GM23338 (cell line): Measurements from ENCODE around the gene PILRB. TPM values are rescaled to one million over a fixed set of nuclear protein-coding genes. Genes with fewer than 3 reads are reported as not detected.
A peak's percentile ranks its signal among the peaks of the same experiment; 100 is the strongest.

Experiments
- ATAC-seq: fragments of 200-7000 bp; cut with Tn5 transposase; 3 replicates; pipeline ENCODE4 v1.9.1; 2020
- DNase-seq: peaks from one replicate; pipeline ENCODE4 v3.0.0-alpha.2; 2015; ENCODE audit warnings: low spot score
- H2AFZ ChIP-seq: fragments of 200-600 bp; sonication (generic); 2 replicates; pipeline ENCODE4 v1.8.0; 2016; ENCODE audit warnings: antibody characterized with exemption, mild to moderate bottlenecking, moderate library complexity
- H3F3A ChIP-seq: fragments of 200-600 bp; sonication (generic); replicated peaks from 2 replicates; pipeline ENCODE4 v1.8.0; 2017; ENCODE audit warnings: antibody characterized with exemption, mixed run types, low read depth
- H3K27ac ChIP-seq: fragments of 200-600 bp; sonication (generic); 2 replicates; pipeline ENCODE4 v1.6.1; 2016; ENCODE audit warnings: low read depth
- H3K27me3 ChIP-seq: fragments of 200-600 bp; sonication (generic); 2 replicates; pipeline ENCODE4 v1.8.0; 2016; ENCODE audit warnings: mild to moderate bottlenecking, mixed run types, moderate library complexity; ENCODE audit not compliant: insufficient read depth
- H3K36me3 ChIP-seq: fragments of 200-600 bp; sonication (generic); 2 replicates; pipeline ENCODE4 v1.8.0; 2016; ENCODE audit warnings: mild to moderate bottlenecking; ENCODE audit not compliant: insufficient read depth
- H3K4me1 ChIP-seq: fragments of 200-600 bp; sonication (generic); 2 replicates; pipeline ENCODE4 v1.8.0; 2016; ENCODE audit warnings: mild to moderate bottlenecking, moderate library complexity; ENCODE audit not compliant: insufficient read depth
- H3K4me2 ChIP-seq: fragments of 200-600 bp; sonication (generic); 2 replicates; pipeline ENCODE4 v1.7.1; 2017; ENCODE audit warnings: mixed run types
- H3K4me3 ChIP-seq: fragments of 200-600 bp; sonication (generic); 2 replicates; pipeline ENCODE4 v1.6.1; 2016; ENCODE audit warnings: mixed run types
- H3K79me2 ChIP-seq: fragments of 200-600 bp; sonication (generic); replicated peaks from 2 replicates; pipeline ENCODE4 v1.8.0; 2017; ENCODE audit warnings: mild to moderate bottlenecking; ENCODE audit not compliant: insufficient read depth
- H3K9me2 ChIP-seq: fragments of 200-600 bp; sonication (generic); 2 replicates; pipeline ENCODE4 v1.8.0; 2017; ENCODE audit not compliant: insufficient read depth
- H4K20me1 ChIP-seq: fragments of 200-600 bp; sonication (generic); replicated peaks from 2 replicates; pipeline ENCODE4 v1.8.0; 2017; ENCODE audit warnings: mild to moderate bottlenecking; ENCODE audit not compliant: insufficient read depth
- H3K27ac Mint-ChIP-seq: 2 replicates; pipeline ENCODE4 v1.8.0; 2020; ENCODE audit warnings: inconsistent platforms, mild to moderate bottlenecking, moderate library complexity, mixed read lengths
- H3K27me3 Mint-ChIP-seq: 3 replicates; pipeline ENCODE4 v1.8.0; 2022; ENCODE audit warnings: low read depth, mild to moderate bottlenecking, moderate library complexity, mixed read lengths, inconsistent platforms; ENCODE audit not compliant: insufficient read depth, poor library complexity
- H3K36me3 Mint-ChIP-seq: 3 replicates; pipeline ENCODE4 v1.8.0; 2021; ENCODE audit warnings: low read depth, mild to moderate bottlenecking, inconsistent platforms, moderate library complexity, mixed read lengths
- H3K4me1 Mint-ChIP-seq: 3 replicates; pipeline ENCODE4 v1.8.0; 2020; ENCODE audit warnings: mild to moderate bottlenecking, inconsistent platforms, mixed read lengths
- H3K4me3 Mint-ChIP-seq: 3 replicates; pipeline ENCODE4 v1.8.0; 2021; ENCODE audit warnings: moderate library complexity, mild to moderate bottlenecking, inconsistent platforms, mixed read lengths
- H3K9me3 Mint-ChIP-seq: 3 replicates; pipeline ENCODE4 v1.8.0; 2020; ENCODE audit warnings: moderate library complexity, mild to moderate bottlenecking, inconsistent platforms, mixed read lengths
- CREB1 ChIP-seq: fragments of 250-450 bp; sonication (Bioruptor Pico); IDR thresholded peaks from 2 replicates; pipeline ENCODE4 v1.5.0; 2020; ENCODE audit warnings: low read depth, mild to moderate bottlenecking, moderate library complexity
- EZH2 ChIP-seq: fragments of 200-600 bp; sonication (generic); IDR thresholded peaks from one replicate; pipeline ENCODE4 v1.8.0; 2017; ENCODE audit warnings: antibody characterized with exemption, mild to moderate bottlenecking, low read depth; ENCODE audit not compliant: unreplicated experiment
- JUNB ChIP-seq: IDR thresholded peaks from one replicate; pipeline ENCODE4 v1.6.1; 2016; ENCODE audit warnings: antibody characterized with exemption; ENCODE audit not compliant: unreplicated experiment
- NANOG ChIP-seq: IDR thresholded peaks from 2 replicates; pipeline ENCODE4 v1.6.1; 2016; ENCODE audit warnings: antibody characterized with exemption, borderline replicate concordance
- POLR2AphosphoS5 ChIP-seq: IDR thresholded peaks from 2 replicates; pipeline ENCODE4 v1.6.1; 2016; ENCODE audit warnings: antibody characterized with exemption, low read depth
- ZNF114 ChIP-seq: fragments of 250-450 bp; sonication (Bioruptor Pico); IDR thresholded peaks from 2 replicates; pipeline ENCODE4 v1.5.0; 2020; ENCODE audit warnings: mild to moderate bottlenecking, moderate library complexity
- ZNF331 ChIP-seq: fragments of 250-450 bp; sonication (Bioruptor Pico); IDR thresholded peaks from 2 replicates; pipeline ENCODE4 v1.5.0; 2020; ENCODE audit warnings: low read depth, mild to moderate bottlenecking, moderate library complexity
- polyA plus RNA-seq: library from polyadenylated mRNA; unstranded; fragments of >200 nt; fragmentation: Nextera tagmentation; extraction: Ambion mirVana; gene quantifications from 2 replicates; pipeline ENCODE4 v1.2.1, GENCODE V29; 2016
- total RNA-seq: library from RNA; depleted of rRNA; stranded (reverse); fragments of >200 nt; shearing (Covaris generic); gene quantifications from 2 replicates; pipeline ENCODE4 v1.2.3, GENCODE V29; 2014
- TF ChIP-seq, protein P1 (sequence below): IDR thresholded peaks from 2 replicates; pipeline ENCODE4 v1.6.1; 2016; ENCODE audit warnings: antibody characterized with exemption
- TF ChIP-seq, protein P2 (sequence below): fragments of 250-450 bp; sonication (Bioruptor Pico); IDR thresholded peaks from 2 replicates; pipeline ENCODE4 v1.5.0; 2020; ENCODE audit warnings: mild to moderate bottlenecking, moderate library complexity
- TF ChIP-seq, protein P3 (sequence below): IDR thresholded peaks from one replicate; pipeline ENCODE4 v1.6.1; 2018; ENCODE audit warnings: antibody characterized with exemption; ENCODE audit not compliant: unreplicated experiment

The PILRB gene
- total and polyA plus RNA-seq, 2 experiments from 2014 or later = 25.3 to 43.0 TPM

DNA sequence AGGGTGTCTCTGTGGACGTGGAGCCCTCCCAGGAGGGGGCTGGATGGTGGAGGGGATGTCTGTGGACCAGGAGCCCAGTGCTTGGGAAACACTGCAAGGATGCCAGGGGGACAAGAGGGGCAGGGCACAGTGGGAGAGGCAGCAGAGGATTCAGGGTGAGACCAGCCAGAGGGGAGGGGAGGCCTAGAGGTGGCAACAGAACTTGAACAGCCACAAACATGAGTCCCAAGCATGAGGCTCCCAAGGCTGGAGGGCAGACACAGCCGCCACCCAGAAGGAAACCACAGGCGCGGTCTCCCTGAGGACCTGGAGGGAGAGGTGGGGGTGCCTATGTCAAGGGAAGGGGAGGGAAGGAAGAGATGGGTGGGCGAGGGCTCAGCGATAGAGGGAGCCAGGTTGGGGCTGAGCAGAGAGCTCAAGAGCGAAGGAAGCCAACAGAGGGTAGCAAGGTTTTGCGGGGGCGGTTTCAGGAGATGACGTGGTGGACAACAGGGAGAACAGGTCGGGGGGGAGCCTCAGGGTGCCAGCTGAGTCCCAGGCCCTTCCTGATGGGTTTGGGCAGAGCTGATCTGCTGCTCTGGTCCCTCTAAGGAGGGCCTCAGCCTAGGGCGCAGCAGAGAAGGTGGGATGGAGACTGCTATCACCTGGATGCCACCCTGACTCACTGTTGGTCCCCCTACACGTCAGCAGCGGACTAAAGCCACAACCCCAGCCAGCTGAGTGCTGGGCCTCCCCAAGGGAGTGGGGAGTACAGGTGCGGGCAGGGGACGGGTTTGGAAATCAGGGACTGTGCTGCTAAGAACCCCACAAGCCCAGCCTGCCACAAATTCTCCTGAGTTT lies 8.7 kb downstream of the PILRB start:
- ATAC-seq = no peak
- peak; percentile 14; the same call in 1 of the 2 replicates for TF ChIP-seq POLR2AphosphoS5
- no peak for TF ChIP-seq ZNF331 (CRISPR knock-in tag)
- H3K27ac Mint-ChIP-seq = peak overlapping the region; percentile 39; the same call in 1 of the 2 replicates

DNA sequence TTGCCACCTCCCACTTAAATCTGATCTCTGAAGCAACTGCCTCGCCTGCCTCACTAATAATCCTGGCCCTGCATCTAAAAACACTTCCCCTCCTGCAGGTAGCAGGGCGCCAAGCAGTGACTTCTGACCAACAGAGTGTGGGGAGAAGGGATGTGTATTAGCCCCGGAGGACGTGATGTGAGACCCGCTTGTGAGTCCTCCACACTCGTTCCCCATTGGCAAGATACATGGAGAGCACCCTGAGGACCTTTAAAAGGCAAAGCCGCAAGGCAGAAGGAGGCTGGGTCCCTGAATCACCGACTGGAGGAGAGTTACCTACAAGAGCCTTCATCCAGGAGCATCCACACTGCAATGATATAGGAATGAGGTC lies 9.3 kb downstream of the PILRB start:
- Histone ChIP-seq H3K4me3 (no peak overlapping the region), H3K9me2 (no peaks in the 10 kb centered on the region)
- TF ChIP-seq ZNF114 (CRISPR knock-in tag) (no peak), NANOG (no peak), EZH2 (no peak), ZNF331 (CRISPR knock-in tag) (no peak), CREB1 (CRISPR knock-in tag) (no peak), JUNB (no peak)
- TF ChIP-seq, protein P1, sequence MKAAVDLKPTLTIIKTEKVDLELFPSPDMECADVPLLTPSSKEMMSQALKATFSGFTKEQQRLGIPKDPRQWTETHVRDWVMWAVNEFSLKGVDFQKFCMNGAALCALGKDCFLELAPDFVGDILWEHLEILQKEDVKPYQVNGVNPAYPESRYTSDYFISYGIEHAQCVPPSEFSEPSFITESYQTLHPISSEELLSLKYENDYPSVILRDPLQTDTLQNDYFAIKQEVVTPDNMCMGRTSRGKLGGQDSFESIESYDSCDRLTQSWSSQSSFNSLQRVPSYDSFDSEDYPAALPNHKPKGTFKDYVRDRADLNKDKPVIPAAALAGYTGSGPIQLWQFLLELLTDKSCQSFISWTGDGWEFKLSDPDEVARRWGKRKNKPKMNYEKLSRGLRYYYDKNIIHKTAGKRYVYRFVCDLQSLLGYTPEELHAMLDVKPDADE = no peak
- TF ChIP-seq, protein P2, sequence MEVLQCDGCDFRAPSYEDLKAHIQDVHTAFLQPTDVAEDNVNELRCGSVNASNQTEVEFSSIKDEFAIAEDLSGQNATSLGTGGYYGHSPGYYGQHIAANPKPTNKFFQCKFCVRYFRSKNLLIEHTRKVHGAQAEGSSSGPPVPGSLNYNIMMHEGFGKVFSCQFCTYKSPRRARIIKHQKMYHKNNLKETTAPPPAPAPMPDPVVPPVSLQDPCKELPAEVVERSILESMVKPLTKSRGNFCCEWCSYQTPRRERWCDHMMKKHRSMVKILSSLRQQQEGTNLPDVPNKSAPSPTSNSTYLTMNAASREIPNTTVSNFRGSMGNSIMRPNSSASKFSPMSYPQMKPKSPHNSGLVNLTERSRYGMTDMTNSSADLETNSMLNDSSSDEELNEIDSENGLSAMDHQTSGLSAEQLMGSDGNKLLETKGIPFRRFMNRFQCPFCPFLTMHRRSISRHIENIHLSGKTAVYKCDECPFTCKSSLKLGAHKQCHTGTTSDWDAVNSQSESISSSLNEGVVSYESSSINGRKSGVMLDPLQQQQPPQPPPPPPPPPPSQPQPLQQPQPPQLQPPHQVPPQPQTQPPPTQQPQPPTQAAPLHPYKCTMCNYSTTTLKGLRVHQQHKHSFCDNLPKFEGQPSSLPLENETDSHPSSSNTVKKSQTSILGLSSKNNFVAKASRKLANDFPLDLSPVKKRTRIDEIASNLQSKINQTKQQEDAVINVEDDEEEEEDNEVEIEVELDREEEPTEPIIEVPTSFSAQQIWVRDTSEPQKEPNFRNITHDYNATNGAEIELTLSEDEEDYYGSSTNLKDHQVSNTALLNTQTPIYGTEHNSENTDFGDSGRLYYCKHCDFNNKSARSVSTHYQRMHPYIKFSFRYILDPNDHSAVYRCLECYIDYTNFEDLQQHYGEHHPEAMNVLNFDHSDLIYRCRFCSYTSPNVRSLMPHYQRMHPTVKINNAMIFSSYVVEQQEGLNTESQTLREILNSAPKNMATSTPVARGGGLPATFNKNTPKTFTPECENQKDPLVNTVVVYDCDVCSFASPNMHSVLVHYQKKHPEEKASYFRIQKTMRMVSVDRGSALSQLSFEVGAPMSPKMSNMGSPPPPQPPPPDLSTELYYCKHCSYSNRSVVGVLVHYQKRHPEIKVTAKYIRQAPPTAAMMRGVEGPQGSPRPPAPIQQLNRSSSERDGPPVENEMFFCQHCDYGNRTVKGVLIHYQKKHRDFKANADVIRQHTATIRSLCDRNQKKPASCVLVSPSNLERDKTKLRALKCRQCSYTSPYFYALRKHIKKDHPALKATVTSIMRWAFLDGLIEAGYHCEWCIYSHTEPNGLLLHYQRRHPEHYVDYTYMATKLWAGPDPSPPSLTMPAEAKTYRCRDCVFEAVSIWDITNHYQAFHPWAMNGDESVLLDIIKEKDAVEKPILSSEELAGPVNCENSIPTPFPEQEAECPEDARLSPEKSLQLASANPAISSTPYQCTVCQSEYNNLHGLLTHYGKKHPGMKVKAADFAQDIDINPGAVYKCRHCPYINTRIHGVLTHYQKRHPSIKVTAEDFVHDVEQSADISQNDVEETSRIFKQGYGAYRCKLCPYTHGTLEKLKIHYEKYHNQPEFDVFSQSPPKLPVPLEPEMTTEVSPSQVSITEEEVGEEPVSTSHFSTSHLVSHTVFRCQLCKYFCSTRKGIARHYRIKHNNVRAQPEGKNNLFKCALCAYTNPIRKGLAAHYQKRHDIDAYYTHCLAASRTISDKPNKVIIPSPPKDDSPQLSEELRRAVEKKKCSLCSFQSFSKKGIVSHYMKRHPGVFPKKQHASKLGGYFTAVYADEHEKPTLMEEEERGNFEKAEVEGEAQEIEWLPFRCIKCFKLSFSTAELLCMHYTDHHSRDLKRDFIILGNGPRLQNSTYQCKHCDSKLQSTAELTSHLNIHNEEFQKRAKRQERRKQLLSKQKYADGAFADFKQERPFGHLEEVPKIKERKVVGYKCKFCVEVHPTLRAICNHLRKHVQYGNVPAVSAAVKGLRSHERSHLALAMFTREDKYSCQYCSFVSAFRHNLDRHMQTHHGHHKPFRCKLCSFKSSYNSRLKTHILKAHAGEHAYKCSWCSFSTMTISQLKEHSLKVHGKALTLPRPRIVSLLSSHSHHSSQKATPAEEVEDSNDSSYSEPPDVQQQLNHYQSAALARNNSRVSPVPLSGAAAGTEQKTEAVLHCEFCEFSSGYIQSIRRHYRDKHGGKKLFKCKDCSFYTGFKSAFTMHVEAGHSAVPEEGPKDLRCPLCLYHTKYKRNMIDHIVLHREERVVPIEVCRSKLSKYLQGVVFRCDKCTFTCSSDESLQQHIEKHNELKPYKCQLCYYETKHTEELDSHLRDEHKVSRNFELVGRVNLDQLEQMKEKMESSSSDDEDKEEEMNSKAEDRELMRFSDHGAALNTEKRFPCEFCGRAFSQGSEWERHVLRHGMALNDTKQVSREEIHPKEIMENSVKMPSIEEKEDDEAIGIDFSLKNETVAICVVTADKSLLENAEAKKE = no peak
- TF ChIP-seq, protein P3, sequence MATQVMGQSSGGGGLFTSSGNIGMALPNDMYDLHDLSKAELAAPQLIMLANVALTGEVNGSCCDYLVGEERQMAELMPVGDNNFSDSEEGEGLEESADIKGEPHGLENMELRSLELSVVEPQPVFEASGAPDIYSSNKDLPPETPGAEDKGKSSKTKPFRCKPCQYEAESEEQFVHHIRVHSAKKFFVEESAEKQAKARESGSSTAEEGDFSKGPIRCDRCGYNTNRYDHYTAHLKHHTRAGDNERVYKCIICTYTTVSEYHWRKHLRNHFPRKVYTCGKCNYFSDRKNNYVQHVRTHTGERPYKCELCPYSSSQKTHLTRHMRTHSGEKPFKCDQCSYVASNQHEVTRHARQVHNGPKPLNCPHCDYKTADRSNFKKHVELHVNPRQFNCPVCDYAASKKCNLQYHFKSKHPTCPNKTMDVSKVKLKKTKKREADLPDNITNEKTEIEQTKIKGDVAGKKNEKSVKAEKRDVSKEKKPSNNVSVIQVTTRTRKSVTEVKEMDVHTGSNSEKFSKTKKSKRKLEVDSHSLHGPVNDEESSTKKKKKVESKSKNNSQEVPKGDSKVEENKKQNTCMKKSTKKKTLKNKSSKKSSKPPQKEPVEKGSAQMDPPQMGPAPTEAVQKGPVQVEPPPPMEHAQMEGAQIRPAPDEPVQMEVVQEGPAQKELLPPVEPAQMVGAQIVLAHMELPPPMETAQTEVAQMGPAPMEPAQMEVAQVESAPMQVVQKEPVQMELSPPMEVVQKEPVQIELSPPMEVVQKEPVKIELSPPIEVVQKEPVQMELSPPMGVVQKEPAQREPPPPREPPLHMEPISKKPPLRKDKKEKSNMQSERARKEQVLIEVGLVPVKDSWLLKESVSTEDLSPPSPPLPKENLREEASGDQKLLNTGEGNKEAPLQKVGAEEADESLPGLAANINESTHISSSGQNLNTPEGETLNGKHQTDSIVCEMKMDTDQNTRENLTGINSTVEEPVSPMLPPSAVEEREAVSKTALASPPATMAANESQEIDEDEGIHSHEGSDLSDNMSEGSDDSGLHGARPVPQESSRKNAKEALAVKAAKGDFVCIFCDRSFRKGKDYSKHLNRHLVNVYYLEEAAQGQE = no peak

More for the DNA sequence above, 8.7 kb downstream of the PILRB start:
- Histone ChIP-seq H3K4me2 (no peak overlapping the region), H4K20me1 (no peaks in the 10 kb centered on the region; the same call in none of the 2 replicates), H3K4me1 (peaks cover 13% of the 10 kb centered on the region), H3K27ac (no peak overlapping the region; the same call in 1 of the 2 replicates), H3K79me2 (no peaks in the 10 kb centered on the region), H3K36me3 (peaks cover 12% of the 10 kb centered on the region), H3K27me3 (no peaks in the 10 kb centered on the region), H3F3A (0 out of 2 replicates have a peak, but pooled peaks cover 7% of the 10 kb centered on the region), H3K4me3 (no peak overlapping the region), H2AFZ (no peak overlapping the region), H3K9me2 (no peaks in the 10 kb centered on the region)
- Mint-ChIP-seq H3K4me3 (no peak overlapping the region), H3K36me3 (peaks cover 40% of the 10 kb centered on the region), H3K9me3 (no peaks in the 10 kb centered on the region), H3K27me3 (peaks cover 8% of the 10 kb centered on the region), H3K4me1 (peaks cover 31% of the 10 kb centered on the region)
- DNase-seq = no peak

More for the DNA sequence above, 9.3 kb downstream of the PILRB start:
- H3K4me1 Mint-ChIP-seq = peaks cover 34% of the 10 kb centered on the region
- H4K20me1 ChIP-seq = no peaks in the 10 kb centered on the region; the same call in none of the 2 replicates
- H2AFZ ChIP-seq = no peak overlapping the region
- H3F3A ChIP-seq = 0 out of 2 replicates have a peak, but pooled peaks cover 7% of the 10 kb centered on the region
- no peak overlapping the region for H3K4me2 ChIP-seq
- peaks cover 6% of the 10 kb centered on the region for H3K36me3 ChIP-seq
- H3K4me3 Mint-ChIP-seq = no peak overlapping the region
- ATAC-seq (no peak), DNase-seq (no peak)
- peaks cover 13% of the 10 kb centered on the region for H3K4me1 ChIP-seq
- no peaks in the 10 kb centered on the region for H3K79me2 ChIP-seq
- H3K27me3 ChIP-seq = no peaks in the 10 kb centered on the region
- H3K9me3 Mint-ChIP-seq = no peaks in the 10 kb centered on the region
- peaks cover 34% of the 10 kb centered on the region for H3K36me3 Mint-ChIP-seq
- H3K27ac ChIP-seq = no peak overlapping the region; the same call in 1 of the 2 replicates
- peaks cover 9% of the 10 kb centered on the region for H3K27me3 Mint-ChIP-seq
- H3K27ac Mint-ChIP-seq = no peak overlapping the region
